Stimulated activated CD8-positive, alpha-beta memory T cell treated with anti-CD3 and anti-CD28 coated beads, Interleukin-4, amount 100 ng/mL, for 1 hour (primary cell): ENCODE results near the gene PHYH.
A peak's percentile ranks its signal among the peaks of the same experiment; 100 is the strongest.
"Not testable (repeated sequence)": the region's sequence is repeated elsewhere in the genome, so short reads cannot be mapped to it uniquely, and the experiment has no call there.

ENCODE experiments used
- DNase-seq, 2 donors: peaks; one replicate each; pipeline ENCODE4 v3.0.0-alpha.2; 2020; ENCODE audit warnings: low read depth in 2 of 2, low spot score in 1 of 2

PHYH gene

DNA sequence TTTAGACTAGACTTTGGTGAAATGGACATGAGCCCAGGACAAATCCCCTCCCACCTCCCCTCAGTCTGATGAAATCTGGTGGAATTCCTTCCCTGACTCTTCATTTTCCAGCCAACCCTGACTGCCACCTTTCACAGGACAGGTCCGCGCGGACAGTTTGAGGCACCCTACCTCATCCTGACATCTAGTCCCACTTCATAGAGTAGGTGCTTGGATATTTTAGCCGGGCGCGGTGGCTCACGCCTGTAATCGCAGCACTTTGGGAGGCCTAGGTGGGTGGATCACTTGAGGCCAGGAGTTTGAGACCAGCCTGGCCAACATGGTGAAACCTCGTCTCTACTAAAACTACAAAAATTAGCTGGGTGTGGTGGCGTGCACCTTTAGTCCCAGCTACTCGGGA lies 23.7 kb downstream of the PHYH start:
- DNase-seq = not testable (repeated sequence)

DNA sequence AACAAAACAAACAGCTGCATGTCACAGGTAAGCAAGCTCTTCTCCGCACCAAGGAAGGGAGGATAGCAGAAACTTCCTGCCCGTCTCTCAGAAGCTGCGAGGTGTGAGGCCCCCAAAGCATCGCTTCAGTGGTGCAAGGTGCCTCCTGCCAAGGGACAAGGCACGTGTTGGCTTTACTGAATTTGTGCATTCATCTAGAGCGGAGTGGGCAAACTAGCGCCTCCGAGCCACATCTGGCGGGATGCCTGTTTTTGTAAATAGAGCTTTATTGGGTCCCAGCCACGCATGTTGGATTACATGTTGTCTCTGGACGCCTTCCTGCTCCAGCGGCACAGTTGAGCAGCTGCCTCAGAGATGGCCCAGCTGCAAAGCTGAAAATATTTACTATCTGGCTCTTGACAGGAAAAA lies 27.7 kb downstream of the PHYH start:
- DNase-seq = no peak

DNA sequence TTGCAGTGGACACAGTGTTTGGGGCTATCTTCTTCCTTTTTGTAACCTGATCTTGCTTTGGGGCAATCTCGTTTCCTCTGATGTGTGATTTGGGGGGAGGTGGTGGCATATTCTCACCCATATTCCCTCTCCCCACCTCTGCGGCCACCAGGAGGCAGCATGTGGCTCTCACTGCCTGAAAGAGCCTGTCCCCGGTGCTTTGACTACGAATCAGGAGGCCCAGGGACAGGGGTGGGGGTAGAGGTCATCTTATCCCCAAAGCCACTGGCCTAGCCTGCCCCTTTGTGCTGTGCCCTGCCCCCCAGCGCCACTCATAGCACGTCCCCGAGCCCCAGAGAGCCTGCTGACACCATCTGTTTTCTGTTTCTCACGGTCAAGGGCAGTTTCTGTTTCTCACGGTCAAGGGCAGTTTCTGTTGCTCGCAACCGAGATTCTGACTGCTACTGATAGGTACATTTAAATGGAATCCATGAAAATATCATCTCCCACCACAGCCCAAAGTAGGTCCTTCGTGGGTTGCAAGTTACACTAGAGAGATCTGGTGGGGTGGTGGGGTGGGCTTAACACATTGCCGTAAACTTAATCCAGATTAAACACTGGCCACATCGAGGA lies 28.2 kb downstream of the PHYH start:
- DNase-seq = peak in 1 of 2 donors; percentile 22

DNA sequence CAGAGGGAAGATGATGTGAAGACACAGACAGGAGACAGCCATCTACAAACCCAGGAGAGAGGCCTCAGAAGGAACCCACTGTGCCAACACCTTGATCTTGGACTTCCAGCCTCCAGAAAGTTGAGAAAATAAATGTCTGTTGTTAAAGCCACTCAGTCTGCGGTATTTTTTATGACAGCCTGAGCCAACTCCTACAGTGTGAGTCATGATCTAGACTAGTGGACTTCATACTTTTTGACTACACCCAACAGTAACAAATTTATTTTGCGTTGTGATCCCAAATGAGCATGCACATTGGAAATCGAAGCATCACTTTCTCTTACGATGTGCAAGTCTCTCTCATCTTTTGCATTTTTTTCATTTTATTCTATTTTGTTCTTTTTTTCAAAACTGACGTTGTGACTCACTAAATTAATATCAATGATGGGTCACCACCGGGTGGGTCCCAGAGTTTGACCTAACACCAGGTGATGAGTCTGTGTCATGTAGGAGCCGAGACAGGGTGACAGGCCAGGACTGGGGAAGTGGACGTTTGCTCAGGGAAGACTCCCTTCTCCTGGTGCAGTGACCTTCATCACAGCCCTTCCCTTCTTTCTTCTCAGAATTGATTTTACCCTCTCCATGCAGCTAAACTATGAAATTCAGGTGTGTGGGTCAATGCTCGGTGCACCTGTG lies 28.9 kb downstream of the PHYH start:
- DNase-seq = no peak

DNA sequence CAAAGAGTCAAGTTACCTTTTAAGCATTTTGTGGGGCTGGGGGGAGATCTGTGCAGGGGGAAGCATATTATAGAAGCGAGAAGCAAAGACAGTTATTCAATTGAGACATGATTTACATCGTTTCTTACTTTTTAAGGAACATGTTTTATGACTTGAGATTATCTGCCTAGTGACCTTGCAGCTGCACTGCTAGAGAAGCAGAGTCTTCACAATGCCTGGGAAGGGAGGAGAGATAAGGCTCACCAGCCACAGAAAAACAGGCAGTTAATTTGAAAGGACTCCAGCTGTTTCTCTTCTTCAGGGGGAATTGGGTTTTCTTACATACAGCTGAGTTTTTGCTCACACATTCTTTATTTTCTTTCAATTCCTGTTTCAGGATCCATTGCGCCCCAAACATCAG lies 31.0 kb downstream of the PHYH start:
- no peak for DNase-seq

DNA sequence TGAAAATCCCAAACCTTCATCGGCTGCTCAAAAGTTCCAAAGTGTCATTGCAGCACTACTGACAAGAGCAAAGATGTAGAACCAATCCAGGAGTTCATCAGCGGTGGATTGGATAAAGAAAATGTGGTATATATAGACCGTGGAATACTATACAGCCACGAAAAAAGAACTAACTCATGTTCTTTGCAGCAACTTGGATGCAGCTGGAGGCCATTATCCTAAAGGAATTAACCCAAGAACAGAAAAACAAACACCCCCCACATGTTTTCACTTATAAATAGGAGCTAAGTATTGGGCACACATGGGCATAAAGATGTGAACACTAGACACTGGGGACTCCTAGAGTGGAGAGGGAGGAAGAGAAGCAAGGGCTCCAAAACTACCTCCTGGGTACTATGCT lies 31.6 kb downstream of the PHYH start:
- no peak for DNase-seq

DNA sequence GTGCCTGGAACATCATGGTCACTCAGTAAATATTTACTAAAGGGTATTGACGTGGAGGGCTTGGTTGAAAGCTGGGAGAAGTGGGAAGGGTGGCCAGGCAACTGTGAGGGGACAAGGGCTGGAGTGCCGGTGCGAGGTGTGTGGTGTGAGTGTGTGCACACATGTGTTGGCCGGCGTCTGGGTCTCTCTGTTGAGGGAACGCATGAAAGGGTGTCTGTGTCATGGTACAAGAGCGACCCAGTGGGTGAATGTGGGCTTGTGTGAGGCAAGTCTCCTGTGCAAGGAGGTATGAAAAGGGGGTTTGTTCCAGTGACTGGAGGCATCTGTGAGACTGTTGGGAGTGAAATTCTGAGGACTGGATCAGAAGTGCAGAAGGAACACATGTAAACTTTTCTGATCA lies 36.3 kb downstream of the PHYH start:
- no peak for DNase-seq

DNA sequence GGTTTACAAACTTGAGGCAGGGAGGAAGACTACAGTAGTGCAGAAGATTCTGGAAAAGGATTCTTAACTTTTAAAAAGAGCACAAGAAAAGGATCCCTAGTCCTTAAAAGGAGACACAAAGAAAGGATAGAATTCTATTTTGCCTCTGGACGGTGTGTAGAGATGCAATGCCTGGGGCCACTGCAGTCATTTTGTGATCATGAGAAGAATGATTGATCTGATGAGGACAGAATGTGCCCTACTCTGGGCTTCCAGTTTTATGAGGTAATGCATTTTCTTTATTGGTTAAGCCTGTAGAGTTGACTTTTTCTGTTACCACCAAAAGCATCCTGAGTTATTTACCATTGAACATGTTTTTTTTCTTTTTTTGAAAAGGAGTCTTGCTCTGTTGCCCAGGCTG lies 37.4 kb downstream of the PHYH start:
- DNase-seq = no peak

DNA sequence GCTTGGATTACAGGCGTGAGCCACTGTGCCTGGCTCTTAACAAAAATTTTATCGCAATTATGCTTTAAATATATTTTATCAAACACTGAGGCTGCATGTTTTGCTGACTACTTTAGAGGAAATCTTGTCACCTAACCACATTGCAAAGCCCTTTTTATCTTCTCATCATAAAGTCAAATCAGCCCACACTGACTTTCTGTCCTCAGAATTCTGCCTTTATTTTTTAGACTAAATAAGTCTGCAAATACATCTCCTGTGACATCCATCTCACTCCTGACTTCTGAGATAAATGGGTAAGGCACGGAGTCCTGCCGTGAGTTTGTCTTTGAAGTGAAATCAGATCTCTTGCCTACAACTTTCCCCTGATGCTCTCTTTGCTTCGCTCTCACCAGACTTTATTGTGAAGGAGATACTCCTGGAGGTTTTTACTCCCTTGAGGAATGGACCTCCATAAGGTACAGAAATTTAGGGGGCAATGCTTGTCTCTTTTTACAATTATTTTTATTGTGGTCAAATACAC lies 42.2 kb downstream of the PHYH start:
- no peak for DNase-seq

DNA sequence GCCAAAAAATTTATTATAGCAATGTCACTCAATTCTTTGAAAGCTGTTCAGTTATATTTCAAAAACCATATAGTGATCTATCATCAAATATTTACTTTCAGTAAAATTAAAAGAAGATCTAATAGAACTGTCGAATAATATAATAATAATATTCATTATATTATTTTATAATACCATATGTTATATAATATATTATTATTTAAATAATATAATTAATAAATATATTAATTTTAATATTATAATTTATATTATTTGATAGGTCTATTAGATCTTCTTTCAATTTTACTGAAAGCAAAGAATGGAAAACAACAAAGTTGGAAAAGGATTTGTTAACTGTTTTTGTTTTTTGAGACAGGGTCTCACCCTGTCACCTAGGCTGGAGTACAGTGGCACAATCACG lies 43.2 kb downstream of the PHYH start:
- no peak for DNase-seq

DNA sequence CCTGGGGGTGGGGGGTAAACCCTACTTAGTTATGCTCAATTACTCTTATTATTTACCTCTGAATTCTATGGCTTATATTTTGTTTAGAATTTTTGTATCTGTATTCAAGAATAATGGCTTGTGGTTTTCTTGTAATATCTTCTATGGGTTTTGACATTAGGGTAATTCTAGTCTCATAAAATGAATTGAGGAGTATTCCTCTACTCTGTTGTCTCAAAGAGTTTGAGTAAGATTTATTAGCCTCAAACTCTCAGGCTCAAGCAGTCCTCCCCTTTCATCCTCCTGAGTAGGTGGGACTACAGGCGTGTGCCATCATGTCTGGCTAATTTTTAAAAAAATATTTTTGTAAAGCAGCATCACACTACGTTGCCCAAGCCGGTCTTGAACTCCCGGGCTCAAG lies 46.1 kb downstream of the PHYH start:
- DNase-seq = no peak

DNA sequence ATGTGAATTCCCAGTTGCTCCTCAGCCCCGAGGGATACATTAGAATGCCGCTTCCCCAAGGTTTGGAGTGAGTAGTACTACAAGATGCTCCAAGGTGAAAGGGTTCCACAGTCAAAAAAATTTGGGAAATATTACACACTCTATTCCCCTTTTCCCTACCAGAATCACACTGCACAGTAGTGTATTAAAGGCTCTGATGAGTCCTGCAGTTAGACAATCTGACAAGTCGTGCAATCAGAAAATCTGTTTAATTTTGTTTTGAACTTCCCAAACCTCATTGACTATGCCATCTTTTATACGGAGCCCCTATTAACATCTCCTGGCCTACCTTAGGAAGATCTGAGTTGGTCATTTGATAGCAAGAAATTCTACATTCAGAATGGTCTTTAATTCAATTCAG lies 52.1 kb downstream of the PHYH start:
- DNase-seq = no peak

DNA sequence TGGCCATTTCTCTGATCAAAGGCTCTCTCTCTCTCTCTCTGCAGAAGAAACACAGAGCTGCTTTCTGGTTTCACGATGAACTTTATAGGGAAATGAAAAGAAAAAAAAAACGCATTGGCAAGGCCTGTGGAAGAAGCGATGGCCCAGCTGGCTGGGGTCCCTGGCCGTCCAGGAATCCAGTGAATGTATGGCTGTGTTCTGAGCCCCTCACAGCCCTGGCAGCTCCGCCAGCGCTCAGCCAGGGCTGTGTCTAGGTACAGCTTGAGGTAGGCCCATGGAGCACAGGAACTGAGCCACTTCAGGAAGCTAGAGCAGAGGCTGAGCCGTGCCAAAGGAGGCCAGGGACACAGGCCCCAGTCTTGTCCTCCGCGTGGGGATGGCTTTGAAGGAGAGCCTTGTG lies 52.6 kb downstream of the PHYH start:
- no peak for DNase-seq

DNA sequence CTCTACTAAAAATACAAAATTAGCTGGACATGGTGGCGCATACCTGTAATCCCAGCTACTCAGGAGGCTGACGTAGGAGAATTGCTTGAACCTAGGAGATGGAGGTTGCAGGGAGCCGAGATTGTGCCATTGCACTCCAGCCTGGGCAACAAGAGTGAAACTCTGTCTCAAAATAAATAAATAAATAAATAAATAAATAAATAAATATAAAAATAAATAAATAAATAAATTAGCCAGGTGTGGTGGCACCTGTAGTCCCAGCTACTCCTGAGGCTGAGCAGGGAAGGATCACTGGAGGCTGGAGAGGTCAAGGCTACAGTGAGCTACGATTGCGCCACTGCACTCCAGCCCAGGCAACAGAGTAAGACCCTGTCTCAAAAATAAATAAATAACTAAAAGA lies 57.6 kb downstream of the PHYH start:
- DNase-seq = not testable (repeated sequence)

DNA sequence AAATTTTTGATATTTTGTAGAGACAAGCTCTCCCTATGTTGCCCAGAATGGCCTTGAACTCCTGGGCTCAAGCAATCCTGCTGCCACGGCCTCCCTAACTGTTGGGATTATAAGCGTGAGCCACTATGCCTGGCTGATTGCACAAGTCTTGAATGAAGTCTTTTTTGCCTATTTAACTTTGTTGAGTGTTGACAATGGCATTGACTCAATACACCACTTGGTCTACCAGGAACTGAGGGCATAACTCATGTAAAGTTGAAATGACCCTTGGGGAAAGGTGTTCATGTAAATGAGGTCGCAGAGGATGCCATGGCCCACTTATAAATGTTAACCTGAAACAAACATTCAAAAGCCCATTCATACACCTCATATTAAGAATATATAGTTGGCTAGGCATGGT lies 58.3 kb downstream of the PHYH start:
- DNase-seq = no peak

DNA sequence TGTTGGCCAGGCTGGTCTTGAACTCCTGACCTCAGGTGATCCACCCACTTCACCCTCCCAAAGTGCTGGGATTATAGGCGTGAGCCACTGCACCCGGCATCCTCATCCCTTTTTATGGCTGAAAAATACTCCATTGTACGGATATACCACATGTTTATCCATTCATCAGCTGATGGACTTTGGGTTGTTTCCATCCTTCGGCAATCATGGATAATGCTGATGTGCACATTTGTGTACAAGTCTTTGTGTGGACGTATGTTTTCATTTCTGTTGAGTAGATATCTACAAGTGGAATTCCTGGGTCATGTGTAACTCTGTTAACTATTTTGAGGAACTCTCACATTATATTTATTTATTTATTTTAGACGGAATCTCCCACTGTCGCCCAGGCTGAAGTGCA lies 59.9 kb downstream of the PHYH start:
- DNase-seq = no peak

DNA sequence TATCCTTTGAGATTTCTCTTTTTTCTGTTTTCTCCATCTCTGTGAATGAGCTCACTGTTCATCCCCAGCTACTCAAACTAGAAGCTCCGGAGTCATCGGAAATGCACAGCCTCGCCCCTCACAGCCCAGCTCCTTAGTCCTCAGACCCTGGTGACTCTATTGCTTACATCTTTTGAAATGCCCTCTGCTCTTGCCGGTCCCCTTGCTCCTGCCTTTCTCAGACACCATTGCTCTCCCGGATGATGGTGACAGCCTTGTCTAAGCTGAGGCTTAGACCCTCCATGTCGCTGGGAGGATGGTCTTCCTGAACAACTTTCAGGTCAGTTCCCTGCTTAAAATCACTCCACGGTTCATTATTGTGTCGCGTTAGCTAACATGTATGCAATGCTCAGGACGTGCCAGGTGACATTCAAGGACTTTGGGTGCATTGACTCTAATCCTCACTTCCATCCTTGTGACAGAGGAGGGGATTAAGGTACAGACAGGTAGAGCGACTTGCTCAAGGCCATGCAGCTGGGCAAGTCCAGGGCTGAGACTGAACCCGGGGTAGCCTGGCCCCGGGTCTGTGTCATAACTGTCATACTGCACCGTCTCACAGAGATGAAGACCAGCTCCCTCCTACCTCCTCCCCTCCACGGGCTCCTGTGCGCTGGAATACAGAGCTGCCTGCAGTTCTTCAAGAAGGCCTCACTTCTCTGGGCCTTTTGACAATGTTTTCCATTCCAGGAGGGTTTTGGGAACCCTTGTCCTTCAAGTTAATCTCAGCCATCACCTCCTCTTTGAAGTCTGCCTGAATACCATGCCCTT lies 61.4 kb downstream of the PHYH start:
- DNase-seq = no peak

DNA sequence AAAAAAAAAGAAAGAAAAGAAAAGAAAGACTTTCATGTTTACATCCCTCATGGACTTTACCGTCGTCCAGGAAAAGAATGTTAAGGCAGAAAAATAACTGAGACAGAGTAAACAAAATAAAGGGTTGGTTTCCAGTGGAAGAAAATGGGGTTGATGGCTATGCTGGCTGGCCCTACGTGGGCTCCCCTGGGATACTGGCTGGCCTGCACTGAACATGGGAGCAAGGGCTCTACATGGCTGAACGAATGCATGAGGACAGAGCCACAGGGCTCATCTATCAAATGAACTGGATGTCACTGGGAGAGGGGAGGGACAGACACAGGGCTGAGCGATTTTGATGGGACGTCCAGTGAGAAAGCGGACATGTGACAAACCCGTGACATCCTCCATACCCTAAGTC lies 63.2 kb downstream of the PHYH start:
- no peak for DNase-seq

DNA sequence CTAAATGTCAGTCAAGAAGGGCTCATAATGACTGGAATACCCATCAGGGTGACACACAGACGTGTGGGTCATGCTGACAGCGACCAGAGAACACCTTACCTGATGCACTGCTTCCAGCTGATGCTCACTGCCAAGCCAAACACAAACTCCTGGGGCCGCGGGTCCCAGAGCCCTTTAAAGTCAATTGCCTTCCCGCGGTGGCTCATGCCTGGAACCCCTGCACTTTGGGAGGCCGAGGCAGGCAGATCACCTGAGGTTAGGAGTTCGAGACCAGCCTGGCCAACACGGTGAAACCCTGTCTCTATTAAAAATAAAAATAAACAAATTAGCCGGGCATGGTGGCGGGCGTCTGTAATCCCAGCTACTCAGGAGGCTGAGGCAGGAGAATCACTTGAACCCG lies 65.1 kb downstream of the PHYH start:
- not testable (repeated sequence) for DNase-seq

DNA sequence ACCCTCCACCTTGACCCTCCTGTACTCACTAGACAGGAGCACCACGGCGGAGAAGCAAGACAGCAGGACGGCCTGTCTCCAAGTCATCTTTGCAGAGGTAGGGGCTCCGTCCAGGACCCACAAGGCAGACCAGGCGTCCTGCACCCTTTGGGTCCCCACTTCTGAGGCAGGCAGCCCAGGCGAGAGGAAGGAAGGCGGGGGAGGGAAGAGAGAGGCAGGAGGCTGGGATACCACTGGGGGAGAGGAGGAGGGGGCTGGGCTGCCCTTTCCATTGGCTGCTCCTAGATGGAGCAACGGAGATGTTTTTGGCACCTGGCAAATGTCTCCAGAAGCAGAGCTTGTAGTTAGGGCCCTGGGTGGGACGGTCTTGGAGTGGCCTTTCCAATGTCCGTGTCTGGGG lies 65.7 kb downstream of the PHYH start, which contains the start of gene UCMA:
Gene UCMA (minus strand): TSS at position 203 of the 400 bp plus-strand sequence. CDS start 116 bp downstream, at position 87.
- no peak for DNase-seq

DNA sequence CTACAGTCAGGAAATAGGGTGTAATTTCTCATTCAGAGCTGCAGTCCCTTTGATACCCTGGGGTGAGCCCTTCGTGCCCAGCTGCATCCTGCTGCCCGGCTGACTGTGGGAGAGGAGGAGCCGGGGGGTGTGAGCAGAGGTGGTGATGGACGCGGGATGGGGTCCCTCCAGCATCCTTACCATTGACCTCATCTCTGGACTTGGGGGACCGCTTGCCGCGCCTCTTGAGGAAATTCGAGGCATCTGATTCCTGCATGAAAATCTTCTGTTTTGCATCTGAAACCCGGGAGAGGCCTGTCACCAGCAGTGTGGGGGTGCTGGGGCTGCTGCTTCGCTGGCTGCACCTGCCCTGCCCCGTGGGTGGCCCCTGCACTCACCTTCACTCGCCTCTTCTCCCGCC lies 66.5 kb downstream of the PHYH start:
- no peak for DNase-seq

DNA sequence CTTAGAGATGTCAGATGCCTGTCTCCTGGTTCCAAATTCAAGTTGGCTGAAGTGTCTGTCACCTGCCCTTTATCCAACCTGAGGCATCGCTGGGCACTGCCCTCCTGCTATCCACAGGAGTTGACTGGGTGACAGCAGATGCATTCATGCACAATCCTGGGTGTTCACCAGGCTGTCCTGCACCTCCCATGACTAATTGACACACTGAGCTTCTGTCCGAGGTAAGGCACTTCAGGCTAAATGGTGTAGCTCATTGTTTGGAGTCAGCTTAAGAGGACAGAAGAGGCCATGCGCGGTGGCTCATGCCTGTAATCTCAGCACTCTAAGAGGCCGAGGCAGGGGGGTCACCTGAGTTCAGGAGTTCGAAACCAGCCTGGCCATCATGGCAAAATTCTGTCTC lies 68.1 kb downstream of the PHYH start:
- DNase-seq = no peak
